ENCODE results near the gene PPP1R36. TPM values are rescaled to one million over a fixed set of nuclear protein-coding genes. Genes with fewer than 3 reads are reported as not detected.

Gene PPP1R36
- total and polyA plus RNA-seq, 2 of the 4 experiments (the other 2 are of a cell fraction), result 0.15 to 0.54 TPM

DNA sequence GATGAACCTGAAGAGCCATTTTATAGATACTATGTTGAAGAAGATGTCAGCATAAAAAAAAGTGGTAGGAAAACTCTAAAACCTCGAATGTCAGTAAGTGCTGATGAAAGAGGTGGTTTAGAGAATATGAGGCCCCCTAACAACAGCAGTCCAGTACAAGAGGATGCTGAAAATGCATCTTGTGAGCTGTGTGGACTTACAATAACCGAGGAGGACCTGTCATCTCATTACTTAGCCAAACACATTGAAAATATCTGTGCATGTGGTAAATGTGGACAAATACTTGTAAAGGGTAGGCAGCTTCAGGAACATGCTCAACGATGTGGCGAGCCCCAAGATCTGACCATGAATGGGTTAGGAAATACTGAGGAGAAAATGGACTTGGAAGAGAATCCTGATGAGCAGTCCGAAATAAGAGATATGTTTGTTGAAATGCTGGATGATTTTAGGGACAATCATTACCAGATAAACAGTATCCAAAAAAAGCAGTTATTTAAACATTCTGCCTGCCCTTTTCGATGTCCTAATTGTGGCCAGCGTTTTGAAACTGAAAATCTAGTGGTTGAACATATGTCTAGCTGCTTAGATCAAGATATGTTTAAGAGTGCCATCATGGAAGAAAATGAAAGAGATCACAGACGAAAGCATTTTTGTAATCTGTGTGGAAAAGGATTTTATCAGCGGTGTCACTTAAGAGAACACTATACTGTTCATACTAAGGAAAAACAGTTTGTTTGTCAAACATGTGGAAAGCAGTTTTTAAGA lies 27.0 kb upstream of the PPP1R36 start:
- no peak overlapping the region for H2AK5ac ChIP-seq (ENCODE audit: low read depth, low read length)
- H2BK15ac ChIP-seq (ENCODE audit: low read depth, low read length), result no peak overlapping the region
- POLR2A ChIA-PET (ENCODE audit: unreplicated experiment), result no interaction called here
- no peak overlapping the region for H2BK20ac ChIP-seq (ENCODE audit: low read depth, low read length)
- intact Hi-C loops (cut with micrococcal nuclease) (no loop called here), dilution Hi-C loops (cut with HindIII; ENCODE audit: low sequenced_read_pairs, unreplicated experiment) (no loop called here), in situ Hi-C loops (cut with MboI; ENCODE audit: low sequenced_read_pairs) (no loop called here)
- H3K23ac ChIP-seq (ENCODE audit: low read depth, low read length), result no peak overlapping the region
- DNase-seq, result no peak
- no peak overlapping the region for H3K14ac ChIP-seq (replicated peaks; ENCODE audit: low read depth, low read length)
- ATAC-seq (ENCODE audit: low read depth), result no peak
- no peak overlapping the region for H3K9ac ChIP-seq (ENCODE audit: low read depth, low read length)
- H3K4me2 ChIP-seq (ENCODE audit: low read depth, low read length), result no peak overlapping the region
- H3K9me1 ChIP-seq (ENCODE audit: insufficient read depth, low read length), result peaks cover 9% of the 10 kb centered on the region
- no peak overlapping the region for H2BK120ac ChIP-seq (ENCODE audit: low read depth, low read length)
- no peak overlapping the region for H3K27ac ChIP-seq (ENCODE audit: insufficient read depth, low read length)
- no peak overlapping the region for H3K4me3 ChIP-seq (ENCODE audit: insufficient read depth, low read depth, low read length)
- H4K8ac ChIP-seq (ENCODE audit: low read depth in 2 of 2, low read length in 2 of 2), result no peak overlapping the region
- peaks cover 3% of the 10 kb centered on the region; the same call in 1 of the 2 replicates for H3K4me1 ChIP-seq (ENCODE audit: control insufficient read depth, insufficient read depth, low read length)
- no peak overlapping the region for H3K56ac ChIP-seq (ENCODE audit: extremely low read depth, insufficient read depth, low read length)
- WGBS, 2 experiments (ENCODE audit: extremely low coverage in 2 of 2, insufficient read length in 1 of 2), result no CpG with 5 or more reads among the region's 9 CpGs
- no peak overlapping the region for H2AFZ ChIP-seq (replicated peaks; ENCODE audit: low read length, poor library complexity)
- H3K79me1 ChIP-seq (ENCODE audit: low read depth in 1 of 2, low read length in 2 of 2), result peaks cover 32 to 56% of the 10 kb centered on the region in 2 experiments
- no peak for TF ChIP-seq NFE2L2 (IDR thresholded peaks at IDR 0.05; ENCODE audit: low read depth, low read length)
- no peak for TF ChIP-seq CTCF (conservative IDR thresholded peaks at IDR 0.05; ENCODE audit: low read depth, low read length)
- no peak for TF ChIP-seq MAFK (IDR thresholded peaks at IDR 0.05; ENCODE audit: low read depth, low read length)
- no peak for TF ChIP-seq MXI1 (IDR thresholded peaks at IDR 0.05; ENCODE audit: borderline replicate concordance, low read depth, low read length)
- H4K91ac ChIP-seq (ENCODE audit: insufficient read depth, low read depth, low read length), result no peak overlapping the region
- no peaks in the 10 kb centered on the region for H3K27me3 ChIP-seq (ENCODE audit: control insufficient read depth, insufficient read depth, low read length)
- no peak overlapping the region for H3K18ac ChIP-seq (ENCODE audit: low read depth, low read length)
- H3K9me3 ChIP-seq (ENCODE audit: control insufficient read depth, insufficient read depth, low read length), result no peaks in the 10 kb centered on the region
- H3K36me3 ChIP-seq (ENCODE audit: control insufficient read depth, insufficient read depth, low read length), result peaks cover 22% of the 10 kb centered on the region
- H4K5ac ChIP-seq (ENCODE audit: low read depth, low read length), result no peak overlapping the region
- no peak overlapping the region for H2AK9ac ChIP-seq (replicated peaks; ENCODE audit: low read depth, low read length, poor library complexity)
- H2BK5ac ChIP-seq (ENCODE audit: low read depth, low read length, poor library complexity, severe bottlenecking), result no peak overlapping the region
- H3K4ac ChIP-seq (ENCODE audit: low read depth, low read length), result no peak overlapping the region
- CTCF ChIA-PET, result interaction anchor here (2.8 kb wide), 1 partner anchor 12 kb away, joined by 8 read pairs; no protein-coding TSS in a partner anchor
- no TSS peak for BruUV-seq (replicated peaks)
- peaks cover 52% of the 10 kb centered on the region for H4K20me1 ChIP-seq (ENCODE audit: insufficient read depth, low read length)
